Neuron (in vitro differentiated cells): Measurements from ENCODE around the gene CHMP2B.

ENCODE experiments used
- H2AFZ ChIP-seq: one replicate; pipeline ENCODE4 v1.6.1; 2013; ENCODE audit warnings: low read depth, mild to moderate bottlenecking, inconsistent platforms, low read length, moderate library complexity
- H3K27me3 ChIP-seq: one replicate; pipeline ENCODE4 v1.6.1; 2013; ENCODE audit warnings: low read length; ENCODE audit not compliant: insufficient read depth
- H3K36me3 ChIP-seq: one replicate; pipeline ENCODE4 v1.6.1; 2013; ENCODE audit warnings: low read length; ENCODE audit not compliant: insufficient read depth
- H3K4me1 ChIP-seq: one replicate; pipeline ENCODE4 v1.6.1; 2013; ENCODE audit warnings: low read length; ENCODE audit not compliant: insufficient read depth
- H3K4me3 ChIP-seq: 2 replicates; pipeline ENCODE4 v1.5.1; 2013; ENCODE audit warnings: mild to moderate bottlenecking, low read length, moderate library complexity
- H3K9me3 ChIP-seq: one replicate; pipeline ENCODE4 v1.6.1; 2013; ENCODE audit warnings: low read length

The CHMP2B gene

GRCh38 chr3:87227104-87227834 is at the start of gene CHMP2B:
TSS of gene CHMP2B (plus strand) at chr3:87227309. CDS start at chr3:87227523, 214 bp downstream.
- Histone ChIP-seq H3K4me3 (peak within 1 kb of the TSS; percentile 95), H2AFZ (peak within 1 kb of the TSS; percentile 94)

GRCh38 chr3:87179642-87180041 is 47.5 kb upstream of the CHMP2B start:
- Histone ChIP-seq H3K4me3 (no peak overlapping the region), H3K27me3 (no peaks in the 10 kb centered on the region), H2AFZ (no peak overlapping the region), H3K9me3 (no peaks in the 10 kb centered on the region), H3K4me1 (peaks cover 3% of the 10 kb centered on the region), H3K36me3 (no peaks in the 10 kb centered on the region)

More at GRCh38 chr3:87227104-87227834, at the start of gene CHMP2B:
- peaks cover 11% of the 10 kb centered on the region for H3K27me3 ChIP-seq
- H3K36me3 ChIP-seq: no peaks in the 10 kb centered on the region
- no peaks in the 10 kb centered on the region for H3K9me3 ChIP-seq
- H3K4me1 ChIP-seq: peaks cover 13% of the 10 kb centered on the region

GRCh38 chr3:87181551-87181950 is 45.6 kb upstream of the CHMP2B start:
- H3K9me3 ChIP-seq: no peaks in the 10 kb centered on the region
- no peak overlapping the region for H3K4me3 ChIP-seq
- H3K27me3 ChIP-seq: peaks cover 2% of the 10 kb centered on the region
- H3K4me1 ChIP-seq: no peaks in the 10 kb centered on the region
- H3K36me3 ChIP-seq: no peaks in the 10 kb centered on the region
- H2AFZ ChIP-seq: no peak overlapping the region

- H3K36me3 ChIP-seq: no peaks in the 10 kb centered on the region
- no peaks in the 10 kb centered on the region for H3K4me1 ChIP-seq
- no peak overlapping the region for H2AFZ ChIP-seq
- H3K9me3 ChIP-seq: no peaks in the 10 kb centered on the region
- H3K27me3 ChIP-seq: peaks cover 2% of the 10 kb centered on the region
- no peak overlapping the region for H3K4me3 ChIP-seq
Measured at GRCh38 chr3:87182023-87182422, 45.1 kb upstream of the CHMP2B start.

- Histone ChIP-seq H3K4me3 (no peak overlapping the region), H3K27me3 (peaks cover 2% of the 10 kb centered on the region), H3K9me3 (no peaks in the 10 kb centered on the region), H3K36me3 (no peaks in the 10 kb centered on the region), H2AFZ (no peak overlapping the region), H3K4me1 (no peaks in the 10 kb centered on the region)
Measured at GRCh38 chr3:87186608-87187159, 40.4 kb upstream of the CHMP2B start.

- Histone ChIP-seq H3K27me3 (peaks cover 2% of the 10 kb centered on the region), H3K4me1 (no peaks in the 10 kb centered on the region), H3K36me3 (no peaks in the 10 kb centered on the region), H2AFZ (no peak overlapping the region), H3K9me3 (peaks cover 2% of the 10 kb centered on the region), H3K4me3 (no peak overlapping the region)
Measured at GRCh38 chr3:87191175-87191574, 35.9 kb upstream of the CHMP2B start.

GRCh38 chr3:87191641-87192040 is 35.5 kb upstream of the CHMP2B start:
- Histone ChIP-seq H3K36me3 (no peaks in the 10 kb centered on the region), H3K27me3 (no peaks in the 10 kb centered on the region), H3K9me3 (peaks cover 2% of the 10 kb centered on the region), H3K4me3 (no peak overlapping the region), H3K4me1 (no peaks in the 10 kb centered on the region), H2AFZ (no peak overlapping the region)

GRCh38 chr3:87196879-87197278 is 30.2 kb upstream of the CHMP2B start:
- H3K9me3 ChIP-seq: peaks cover 2% of the 10 kb centered on the region
- no peaks in the 10 kb centered on the region for H3K36me3 ChIP-seq
- no peaks in the 10 kb centered on the region for H3K27me3 ChIP-seq
- no peak overlapping the region for H2AFZ ChIP-seq
- peaks cover 23% of the 10 kb centered on the region for H3K4me1 ChIP-seq
- H3K4me3 ChIP-seq: no peak overlapping the region

GRCh38 chr3:87197531-87197930 is 29.6 kb upstream of the CHMP2B start:
- Histone ChIP-seq H3K27me3 (no peaks in the 10 kb centered on the region), H3K36me3 (no peaks in the 10 kb centered on the region), H3K4me1 (peaks cover 23% of the 10 kb centered on the region), H3K4me3 (no peak overlapping the region), H2AFZ (no peak overlapping the region), H3K9me3 (peaks cover 2% of the 10 kb centered on the region)

GRCh38 chr3:87198774-87199173 is 28.3 kb upstream of the CHMP2B start:
- no peaks in the 10 kb centered on the region for H3K36me3 ChIP-seq
- H3K4me3 ChIP-seq: no peak overlapping the region
- no peaks in the 10 kb centered on the region for H3K27me3 ChIP-seq
- peaks cover 2% of the 10 kb centered on the region for H3K9me3 ChIP-seq
- H3K4me1 ChIP-seq: peaks cover 26% of the 10 kb centered on the region
- no peak overlapping the region for H2AFZ ChIP-seq

GRCh38 chr3:87199628-87200027 is 27.5 kb upstream of the CHMP2B start:
- peaks cover 32% of the 10 kb centered on the region for H3K4me1 ChIP-seq
- no peaks in the 10 kb centered on the region for H3K27me3 ChIP-seq
- H2AFZ ChIP-seq: no peak overlapping the region
- peaks cover 2% of the 10 kb centered on the region for H3K9me3 ChIP-seq
- no peak overlapping the region for H3K4me3 ChIP-seq
- H3K36me3 ChIP-seq: no peaks in the 10 kb centered on the region

- no peaks in the 10 kb centered on the region for H3K27me3 ChIP-seq
- H3K9me3 ChIP-seq: peaks cover 2% of the 10 kb centered on the region
- H3K4me1 ChIP-seq: peaks cover 32% of the 10 kb centered on the region
- H2AFZ ChIP-seq: no peak overlapping the region
- no peak overlapping the region for H3K4me3 ChIP-seq
- H3K36me3 ChIP-seq: no peaks in the 10 kb centered on the region
Measured at GRCh38 chr3:87200060-87200647, 27.0 kb upstream of the CHMP2B start.

- Histone ChIP-seq H2AFZ (no peak overlapping the region), H3K4me1 (peaks cover 39% of the 10 kb centered on the region), H3K36me3 (no peaks in the 10 kb centered on the region), H3K4me3 (no peak overlapping the region), H3K27me3 (no peaks in the 10 kb centered on the region), H3K9me3 (no peaks in the 10 kb centered on the region)
Measured at GRCh38 chr3:87201727-87202126, 25.4 kb upstream of the CHMP2B start.
